Neural cell (in vitro differentiated cells): Measurements from ENCODE around the gene PCNX2. TPM values are rescaled to one million over a fixed set of nuclear protein-coding genes. Genes with fewer than 3 reads are reported as not detected.

Experiments
- H2AFZ ChIP-seq: fragments of 200-600, 300-800 bp; sonication (generic), shearing (Covaris generic); 2 replicates; pipeline ENCODE4 v1.6.0; 2014; ENCODE audit warnings: low read depth, mild to moderate bottlenecking, antibody characterized with exemption, low read length, moderate library complexity
- H3F3A ChIP-seq: fragments of 200-600 bp; shearing (Covaris generic); 2 replicates; pipeline ENCODE4 v1.6.1; 2016; ENCODE audit warnings: mild to moderate bottlenecking, moderate library complexity, mixed read lengths, antibody characterized with exemption, low read length; ENCODE audit not compliant: insufficient read depth, poor library complexity, severe bottlenecking
- H3K27ac ChIP-seq: fragments of 200-600, 300-800 bp; sonication (generic), shearing (Covaris generic); 2 replicates; pipeline ENCODE4 v1.5.1; 2014; ENCODE audit warnings: mild to moderate bottlenecking, low read length, moderate library complexity
- H3K27me3 ChIP-seq: fragments of 300-800, 200-600 bp; sonication (generic), shearing (Covaris generic); 2 replicates; pipeline ENCODE4 v1.6.0; 2014; ENCODE audit warnings: mild to moderate bottlenecking, low read depth, low read length, moderate library complexity; ENCODE audit not compliant: insufficient read depth
- H3K36me3 ChIP-seq: fragments of 300-800, 200-600 bp; sonication (generic), shearing (Covaris generic); 2 replicates; pipeline ENCODE4 v1.5.1; 2014; ENCODE audit warnings: mild to moderate bottlenecking, antibody characterized with exemption, low read length, moderate library complexity; ENCODE audit not compliant: insufficient read depth
- H3K4me2 ChIP-seq: fragments of 300-800, 200-600 bp; sonication (generic), shearing (Covaris generic); 2 replicates; pipeline ENCODE4 v1.6.0; 2014; ENCODE audit warnings: mild to moderate bottlenecking, low read length
- H3K4me3 ChIP-seq: fragments of 300-800, 200-600 bp; sonication (generic), shearing (Covaris generic); 2 replicates; pipeline ENCODE4 v1.5.1; 2014; ENCODE audit warnings: mild to moderate bottlenecking, low read length, moderate library complexity
- H3K79me2 ChIP-seq: fragments of 200-600 bp; shearing (Covaris generic); replicated peaks from 2 replicates; pipeline ENCODE4 v1.6.0; 2014; ENCODE audit warnings: mild to moderate bottlenecking, low read length, moderate library complexity; ENCODE audit not compliant: insufficient read depth
- H3K9ac ChIP-seq: fragments of 300-800, 200-600 bp; sonication (generic), shearing (Covaris generic); 2 replicates; pipeline ENCODE4 v1.6.1; 2016; ENCODE audit warnings: mild to moderate bottlenecking, low read length, mixed read lengths
- H3K9me2 ChIP-seq: fragments of 200-600 bp; shearing (Covaris generic); 2 replicates; pipeline ENCODE4 v1.6.1; 2016; ENCODE audit warnings: mild to moderate bottlenecking, low read length, mixed read lengths; ENCODE audit not compliant: insufficient read depth
- H3K9me3 ChIP-seq: fragments of 200-600, 300-800 bp; sonication (generic), shearing (Covaris generic); 2 replicates; pipeline ENCODE4 v1.6.1; 2016; ENCODE audit warnings: mild to moderate bottlenecking, mixed run types, low read length, moderate library complexity, mixed read lengths
- H4K20me1 ChIP-seq: fragments of 200-600 bp; shearing (Covaris generic); 2 replicates; pipeline ENCODE4 v1.6.1; 2016; ENCODE audit warnings: mild to moderate bottlenecking, mixed run types; ENCODE audit not compliant: insufficient read depth
- EP300 ChIP-seq: fragments of 450-650 bp; conservative IDR thresholded peaks from 2 replicates; pipeline ENCODE4 v1.6.1; 2014; ENCODE audit warnings: antibody characterized with exemption, mild to moderate bottlenecking, moderate library complexity; ENCODE audit not compliant: poor library complexity, severe bottlenecking
- EZH2 ChIP-seq: fragments of 200-600, 300-800 bp; shearing (Covaris generic), sonication (generic); IDR thresholded peaks from 2 replicates; pipeline ENCODE4 v1.6.1; 2014; ENCODE audit warnings: antibody characterized with exemption, low read length, borderline replicate concordance, mild to moderate bottlenecking; ENCODE audit not compliant: insufficient read depth, poor library complexity, severe bottlenecking
- MXI1 ChIP-seq: fragments of 450-650 bp; conservative IDR thresholded peaks from 2 replicates; pipeline ENCODE4 v1.6.1; 2014; ENCODE audit warnings: antibody characterized with exemption, mild to moderate bottlenecking; ENCODE audit not compliant: poor library complexity, severe bottlenecking
- POLR2AphosphoS5 ChIP-seq: IDR thresholded peaks from 2 replicates; pipeline ENCODE4 v1.6.1; 2012
- RAD21 ChIP-seq: fragments of 450-650 bp; conservative IDR thresholded peaks from 2 replicates; pipeline ENCODE4 v1.6.1; 2014; ENCODE audit warnings: antibody characterized with exemption, mild to moderate bottlenecking, moderate library complexity
- REST ChIP-seq: IDR thresholded peaks from 2 replicates; pipeline ENCODE4 v1.6.1; 2012; ENCODE audit warnings: borderline replicate concordance
- SMC3 ChIP-seq: fragments of 450-650 bp; conservative IDR thresholded peaks from 2 replicates; pipeline ENCODE4 v1.6.1; 2014; ENCODE audit warnings: antibody characterized with exemption, mild to moderate bottlenecking, moderate library complexity; ENCODE audit not compliant: poor library complexity
- TAF1 ChIP-seq: IDR thresholded peaks from 2 replicates; pipeline ENCODE4 v1.6.1; 2012; ENCODE audit warnings: low read depth
- polyA plus RNA-seq: library from polyadenylated mRNA; depleted of rRNA; stranded (reverse); fragments of >200 nt; gene quantifications from 2 replicates; pipeline ENCODE4 v1.2.3, GENCODE V29; 2014
- TF ChIP-seq, protein P1 (sequence below): fragments of 450-650 bp; IDR thresholded peaks from 2 replicates; pipeline ENCODE4 v1.5.1; 2014; ENCODE audit warnings: antibody characterized with exemption, mild to moderate bottlenecking, moderate library complexity; ENCODE audit not compliant: poor library complexity, severe bottlenecking

Gene PCNX2
- polyA plus RNA-seq, 1 donor from 2014 or later: 17.2 TPM

- Histone ChIP-seq H3K9ac (no peak overlapping the region), H3K4me2 (no peak overlapping the region), H3K27ac (no peak overlapping the region), H2AFZ (no peak overlapping the region), H3K9me2 (no peaks in the 10 kb centered on the region), H3K9me3 (no peaks in the 10 kb centered on the region), H3K79me2 (no peaks in the 10 kb centered on the region), H4K20me1 (no peaks in the 10 kb centered on the region), H3K36me3 (no peaks in the 10 kb centered on the region), H3K4me3 (no peak overlapping the region), H3K27me3 (no peaks in the 10 kb centered on the region), H3F3A (no peaks in the 10 kb centered on the region)
- TF ChIP-seq RAD21: no peak
- TF ChIP-seq REST: no peak
- no peak for TF ChIP-seq MXI1
- TF ChIP-seq SMC3: no peak
- no peak for TF ChIP-seq POLR2AphosphoS5
- no peak for TF ChIP-seq EP300
- TF ChIP-seq EZH2: no peak
- TF ChIP-seq, protein P1, sequence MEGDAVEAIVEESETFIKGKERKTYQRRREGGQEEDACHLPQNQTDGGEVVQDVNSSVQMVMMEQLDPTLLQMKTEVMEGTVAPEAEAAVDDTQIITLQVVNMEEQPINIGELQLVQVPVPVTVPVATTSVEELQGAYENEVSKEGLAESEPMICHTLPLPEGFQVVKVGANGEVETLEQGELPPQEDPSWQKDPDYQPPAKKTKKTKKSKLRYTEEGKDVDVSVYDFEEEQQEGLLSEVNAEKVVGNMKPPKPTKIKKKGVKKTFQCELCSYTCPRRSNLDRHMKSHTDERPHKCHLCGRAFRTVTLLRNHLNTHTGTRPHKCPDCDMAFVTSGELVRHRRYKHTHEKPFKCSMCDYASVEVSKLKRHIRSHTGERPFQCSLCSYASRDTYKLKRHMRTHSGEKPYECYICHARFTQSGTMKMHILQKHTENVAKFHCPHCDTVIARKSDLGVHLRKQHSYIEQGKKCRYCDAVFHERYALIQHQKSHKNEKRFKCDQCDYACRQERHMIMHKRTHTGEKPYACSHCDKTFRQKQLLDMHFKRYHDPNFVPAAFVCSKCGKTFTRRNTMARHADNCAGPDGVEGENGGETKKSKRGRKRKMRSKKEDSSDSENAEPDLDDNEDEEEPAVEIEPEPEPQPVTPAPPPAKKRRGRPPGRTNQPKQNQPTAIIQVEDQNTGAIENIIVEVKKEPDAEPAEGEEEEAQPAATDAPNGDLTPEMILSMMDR: no peak
- no peak for TF ChIP-seq TAF1
Measured at GRCh38 chr1:232965124-232965911, 330.2 kb downstream of the PCNX2 start.

- no peaks in the 10 kb centered on the region for H3K79me2 ChIP-seq
- H4K20me1 ChIP-seq: no peaks in the 10 kb centered on the region
- no peak overlapping the region for H3K27ac ChIP-seq
- no peak overlapping the region for H3K4me3 ChIP-seq
- H3K36me3 ChIP-seq: no peaks in the 10 kb centered on the region
- no peak overlapping the region for H3K4me2 ChIP-seq
- H3F3A ChIP-seq: no peaks in the 10 kb centered on the region
- TF ChIP-seq EZH2: no peak
- no peak for TF ChIP-seq TAF1
- TF ChIP-seq EP300: no peak
- no peak for TF ChIP-seq REST
- no peak for TF ChIP-seq MXI1
- no peak for TF ChIP-seq POLR2AphosphoS5
- no peak for TF ChIP-seq RAD21
- TF ChIP-seq SMC3: no peak
- no peak overlapping the region for H2AFZ ChIP-seq
- H3K9ac ChIP-seq: no peak overlapping the region
- no peaks in the 10 kb centered on the region for H3K27me3 ChIP-seq
- no peaks in the 10 kb centered on the region for H3K9me3 ChIP-seq
- no peaks in the 10 kb centered on the region for H3K9me2 ChIP-seq
Measured at GRCh38 chr1:232964601-232965000, 330.9 kb downstream of the PCNX2 start.
